H9 (cell line): ENCODE data around the gene USP9X. TPM values are rescaled to one million over a fixed set of nuclear protein-coding genes. Genes with fewer than 3 reads are reported as not detected.

ENCODE experiments used
- DNase-seq: peaks from one replicate; pipeline ENCODE4 v3.0.0-alpha.2; 2017
- H2AFZ ChIP-seq: one replicate; pipeline ENCODE4 v1.6.1; 2013; ENCODE audit warnings: mild to moderate bottlenecking, low read length, control low read depth, moderate library complexity
- H2AK5ac ChIP-seq: 2 replicates; pipeline ENCODE4 v1.6.1; 2013; ENCODE audit warnings: low read length, control low read depth, mixed read lengths; ENCODE audit not compliant: insufficient read length
- H2BK120ac ChIP-seq: one replicate; pipeline ENCODE4 v1.6.1; 2013; ENCODE audit warnings: low read depth, mild to moderate bottlenecking, low read length, control low read depth, inconsistent platforms; ENCODE audit not compliant: poor library complexity, severe bottlenecking
- H2BK12ac ChIP-seq: 2 replicates; pipeline ENCODE4 v1.6.1; 2013; ENCODE audit warnings: low read length, control low read depth, mixed read lengths, low read depth; ENCODE audit not compliant: insufficient read length
- H2BK15ac ChIP-seq: 2 replicates; pipeline ENCODE4 v1.6.1; 2013; ENCODE audit warnings: low read depth, low read length, control low read depth
- H2BK20ac ChIP-seq: one replicate; pipeline ENCODE4 v1.6.1; 2013; ENCODE audit warnings: low read depth, mild to moderate bottlenecking, low read length, control low read depth, inconsistent platforms; ENCODE audit not compliant: poor library complexity, severe bottlenecking
- H2BK5ac ChIP-seq: 2 replicates; pipeline ENCODE4 v1.6.1; 2013; ENCODE audit warnings: low read length, control low read depth, mixed read lengths; ENCODE audit not compliant: insufficient read length
- H3K14ac ChIP-seq: 2 replicates; pipeline ENCODE4 v1.6.1; 2013; ENCODE audit warnings: low read length, control low read depth; ENCODE audit not compliant: insufficient read depth
- H3K18ac ChIP-seq: 2 replicates; pipeline ENCODE4 v1.6.1; 2013; ENCODE audit warnings: low read depth, mild to moderate bottlenecking, mixed read lengths, low read length, control low read depth; ENCODE audit not compliant: insufficient read length
- H3K23ac ChIP-seq: 2 replicates; pipeline ENCODE4 v1.6.1; 2013; ENCODE audit warnings: low read length, control low read depth, mixed read lengths, low read depth; ENCODE audit not compliant: insufficient read length
- H3K23me2 ChIP-seq: 2 replicates; pipeline ENCODE4 v1.6.1; 2013; ENCODE audit warnings: low read depth, mild to moderate bottlenecking, mixed read lengths, low read length, control low read depth; ENCODE audit not compliant: insufficient read length, poor library complexity, severe bottlenecking
- H3K27ac ChIP-seq: 2 replicates; pipeline ENCODE4 v1.5.1; 2013; ENCODE audit warnings: low read length, control low read depth, mixed read lengths, low read depth; ENCODE audit not compliant: insufficient read length
- H3K27me3 ChIP-seq: 2 replicates; pipeline ENCODE4 v1.6.1; 2013; ENCODE audit warnings: low read length, control low read depth, inconsistent platforms; ENCODE audit not compliant: insufficient read depth
- H3K4ac ChIP-seq: 2 replicates; pipeline ENCODE4 v1.6.1; 2013; ENCODE audit warnings: low read depth, mild to moderate bottlenecking, control low read depth, inconsistent platforms, low read length, moderate library complexity
- H3K4me1 ChIP-seq: 2 replicates; pipeline ENCODE4 v1.6.1; 2013; ENCODE audit warnings: low read length, control low read depth, inconsistent platforms; ENCODE audit not compliant: insufficient read depth
- H3K4me2 ChIP-seq: 2 replicates; pipeline ENCODE4 v1.6.1; 2013; ENCODE audit warnings: low read length, control low read depth, mixed read lengths; ENCODE audit not compliant: insufficient read length, insufficient read depth
- H3K56ac ChIP-seq: 2 replicates; pipeline ENCODE4 v1.6.1; 2013; ENCODE audit warnings: low read depth, mild to moderate bottlenecking, mixed read lengths, low read length, control low read depth; ENCODE audit not compliant: insufficient read length
- H3K79me1 ChIP-seq: 2 replicates; pipeline ENCODE4 v1.6.1; 2013; ENCODE audit warnings: low read depth, mild to moderate bottlenecking, moderate library complexity, low read length, control low read depth, inconsistent platforms; ENCODE audit not compliant: insufficient read depth, poor library complexity, severe bottlenecking
- H3K79me2 ChIP-seq: 2 replicates; pipeline ENCODE4 v1.6.1; 2013; ENCODE audit warnings: low read length, control low read depth, inconsistent platforms; ENCODE audit not compliant: insufficient read depth
- H3K9ac ChIP-seq: 2 replicates; pipeline ENCODE4 v1.6.1; 2013; ENCODE audit warnings: low read length, control low read depth, mixed read lengths; ENCODE audit not compliant: insufficient read length; ENCODE audit errors: extremely low read depth
- H3K9me3 ChIP-seq: one replicate; pipeline ENCODE4 v1.6.1; 2013; ENCODE audit warnings: low read depth, low read length, inconsistent platforms; ENCODE audit not compliant: control insufficient read depth
- H3T11ph ChIP-seq: one replicate; pipeline ENCODE4 v1.6.1; 2013; ENCODE audit warnings: mild to moderate bottlenecking, low read length, control low read depth, inconsistent platforms
- H4K20me1 ChIP-seq: one replicate; pipeline ENCODE4 v1.6.1; 2013; ENCODE audit not compliant: control insufficient read depth, insufficient read length, insufficient read depth
- H4K5ac ChIP-seq: 2 replicates; pipeline ENCODE4 v1.6.1; 2013; ENCODE audit warnings: low read depth, mild to moderate bottlenecking, mixed read lengths, low read length, control low read depth; ENCODE audit not compliant: insufficient read length
- H4K8ac ChIP-seq: replicated peaks from 2 replicates; pipeline ENCODE4 v1.6.1; 2013; ENCODE audit warnings: low read length, control low read depth, mixed read lengths, low read depth; ENCODE audit not compliant: insufficient read length
- H4K91ac ChIP-seq: 2 replicates; pipeline ENCODE4 v1.6.1; 2013; ENCODE audit warnings: low read depth, mild to moderate bottlenecking, moderate library complexity, mixed read lengths, low read length, control low read depth; ENCODE audit not compliant: insufficient read length
- H3K27ac Mint-ChIP-seq, 3 experiments: 2 replicates in 2 of 3; 3 replicates in 1 of 3; pipeline ENCODE4 v1.8.0; 2020 to 2021; ENCODE audit warnings: mixed read lengths in 3 of 3, mild to moderate bottlenecking in 1 of 3, moderate library complexity in 1 of 3
- H3K27me3 Mint-ChIP-seq: 2 replicates; pipeline ENCODE4 v1.8.0; 2021; ENCODE audit warnings: low read depth, mild to moderate bottlenecking, moderate library complexity, mixed read lengths
- H3K36me3 Mint-ChIP-seq, 3 experiments: 2 replicates in 2 of 3; 3 replicates in 1 of 3; pipeline ENCODE4 v1.8.0; 2020 to 2021; ENCODE audit warnings: low read depth in 3 of 3, mixed read lengths in 3 of 3; ENCODE audit not compliant: insufficient read depth in 1 of 3
- H3K4me1 Mint-ChIP-seq, 2 experiments: 2 replicates each; pipeline ENCODE4 v1.8.0; 2020; ENCODE audit warnings: mixed read lengths in 2 of 2
- H3K4me3 Mint-ChIP-seq, 2 experiments: 2 replicates in 1 of 2; 3 replicates in 1 of 2; pipeline ENCODE4 v1.8.0; 2020 to 2021; ENCODE audit warnings: mild to moderate bottlenecking in 2 of 2, mixed read lengths in 2 of 2, moderate library complexity in 1 of 2
- H3K9me3 Mint-ChIP-seq, 2 experiments: 2 replicates in 1 of 2; 3 replicates in 1 of 2; pipeline ENCODE4 v1.8.0; 2020; ENCODE audit warnings: mild to moderate bottlenecking in 2 of 2, mixed read lengths in 2 of 2, moderate library complexity in 1 of 2
- CTCF ChIP-seq: fragments of 200-600 bp; sonication (generic); conservative IDR thresholded peaks from 3 replicates; pipeline ENCODE4 v1.8.0; 2021; ENCODE audit warnings: antibody characterized with exemption, mild to moderate bottlenecking
- WGBS: extraction: QIAGEN DNeasy Blood & Tissue Kit; methylation state at CpG from one replicate; pipeline ENCODE4 v1.1.7; 2013; ENCODE audit warnings: missing lambda C conversion rate, low lambda C conversion rate, mixed read lengths; ENCODE audit not compliant: insufficient read length; ENCODE audit errors: extremely low coverage; 5-methylcytosine and 5-hydroxymethylcytosine counted together
- total RNA-seq: library from RNA; stranded (reverse); gene quantifications from 2 replicates; pipeline ENCODE4 v1.2.1, GENCODE V29; 2021

Gene USP9X
- total RNA-seq, 1 experiment from 2014 or later = 284 TPM

GRCh38 chrX:41142130-41142910 lies 57.1 kb downstream of the USP9X start:
- H3K4me3 Mint-ChIP-seq = no peak overlapping the region
- no peak overlapping the region for H3K27ac Mint-ChIP-seq
- no peak overlapping the region for H2AK5ac ChIP-seq
- H3T11ph ChIP-seq = no peak overlapping the region
- no peak overlapping the region for H2BK12ac ChIP-seq
- peaks cover 17 to 64% (median 57%) of the 10 kb centered on the region in 3 experiments; a peak in 6 of 7 replicates for H3K36me3 Mint-ChIP-seq
- H4K5ac ChIP-seq = no peak overlapping the region
- no peak overlapping the region for H2BK5ac ChIP-seq
- H2BK20ac ChIP-seq = no peak overlapping the region
- H3K27ac ChIP-seq = no peak overlapping the region
- no peaks in the 10 kb centered on the region for H3K79me1 ChIP-seq
- H3K4ac ChIP-seq = no peak overlapping the region
- H3K23me2 ChIP-seq = no peaks in the 10 kb centered on the region
- H3K9ac ChIP-seq = no peak overlapping the region
- H3K56ac ChIP-seq = no peak overlapping the region
- no peak overlapping the region for H2AFZ ChIP-seq
- no peak overlapping the region for H3K18ac ChIP-seq
- H4K91ac ChIP-seq = no peak overlapping the region
- no peaks in the 10 kb centered on the region for H3K27me3 ChIP-seq
- no peaks in the 10 kb centered on the region for H3K4me1 ChIP-seq
- no peak for TF ChIP-seq CTCF
- H3K4me2 ChIP-seq = no peak overlapping the region
- DNase-seq = no peak
- WGBS = no CpG with 5 or more reads among the region's 5 CpGs
- no peak overlapping the region for H3K14ac ChIP-seq
- no peaks in the 10 kb centered on the region for H3K9me3 ChIP-seq
- H3K9me3 Mint-ChIP-seq = peaks cover 21% of the 10 kb centered on the region in 2 experiments
- no peak overlapping the region for H2BK15ac ChIP-seq
- no peak overlapping the region for H3K23ac ChIP-seq
- peaks cover 1% of the 10 kb centered on the region; the same call in 1 of the 2 replicates for H3K27me3 Mint-ChIP-seq
- H4K20me1 ChIP-seq = no peaks in the 10 kb centered on the region
- H3K79me2 ChIP-seq = no peaks in the 10 kb centered on the region
- no peak overlapping the region for H4K8ac ChIP-seq
- H3K4me1 Mint-ChIP-seq = no peaks in the 10 kb centered on the region
- H2BK120ac ChIP-seq = no peak overlapping the region
